ENCODE measurements around the gene DOK3.

DNA sequence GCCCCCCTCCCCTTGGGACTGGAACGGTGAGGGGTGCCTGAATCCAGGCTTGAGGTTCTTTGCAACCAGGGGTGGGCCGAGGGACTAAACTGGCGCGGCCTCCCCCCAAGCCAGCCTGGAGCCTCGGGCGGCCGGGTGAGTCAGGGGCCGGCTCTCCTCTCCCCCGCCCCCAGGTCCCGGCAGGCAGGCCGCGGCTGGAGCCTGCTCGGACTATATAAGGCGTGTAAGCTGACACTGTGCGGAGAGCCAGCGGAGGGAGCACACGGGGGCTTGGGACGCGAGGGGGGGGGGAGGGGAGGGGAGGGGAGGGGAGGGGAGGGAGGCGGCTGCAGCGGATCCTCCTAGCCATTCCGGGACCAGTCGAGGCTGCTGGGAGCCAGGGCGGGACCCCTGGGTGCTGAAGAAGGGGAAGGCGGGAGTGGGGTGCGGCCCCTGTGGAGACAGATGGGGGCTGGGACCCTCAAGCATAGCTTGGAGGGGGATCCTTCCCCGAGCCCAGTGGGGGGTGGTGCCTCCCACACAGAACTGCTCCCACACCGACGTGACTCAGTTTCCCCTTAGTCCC is 12.8 kb downstream of the DOK3 start:
- no peak for TF ChIP-seq CTCF (IDR thresholded peaks at IDR 0.05)
- TF ChIP-seq EP300 (IDR thresholded peaks at IDR 0.05; ENCODE audit: low read depth) = no peak

Data from transverse colon (tissue), 3 donors.